K562 (cell line): ENCODE measurements around the gene TSPAN11. TPM values are rescaled to one million over a fixed set of nuclear protein-coding genes. Genes with fewer than 3 reads are reported as not detected.

Experiments
- ATAC-seq: fragments of 200-7000 bp; cut with Tn5 transposase; 3 replicates; pipeline ENCODE4 v1.9.1; 2020; ENCODE audit warnings: moderate library complexity
- BruUV-seq: library from RNA; stranded (reverse); fragments of 400-500 nt; replicated peaks from 2 replicates; lab custom pipeline; 2021; lab: Mats Ljungman, UMichigan
- CTCF ChIA-PET: fragments of 300-600 bp; formaldehyde crosslinking; extraction: SDS; loops from one replicate; lab custom pipeline; 2021; ENCODE audit warnings: low intra/inter-chr PET ratio; lab: Yijun Ruan, JAX
- POLR2A ChIA-PET: fragments of 300-600, 350-650 bp; sonication (Branson Sonifier 250); formaldehyde crosslinking; extraction: SDS; loops from one replicate; lab custom pipeline; 2021; ENCODE audit warnings: antibody characterized with exemption, inconsistent platforms; lab: Yijun Ruan, JAX
- DNase-seq, 4 experiments: peaks; one replicate each; pipeline versions ENCODE4 v3.0.0 to v3.0.0-alpha.2; 2011 to 2018; ENCODE audit warnings: low spot score in 3 of 4, mixed read lengths in 3 of 4; ENCODE audit errors: extremely low read depth in 1 of 4
- FAIRE-seq: peaks from 2 replicates; lab custom pipeline; 2011; peaks lifted over from hg19 to GRCh38; lab: Jason Lieb, UNC
- H2AFZ ChIP-seq: 2 replicates; pipeline ENCODE4 v1.6.0; 2011; ENCODE audit warnings: low read depth, low read length, control low read depth, inconsistent platforms
- H3K27ac ChIP-seq: fragments of 200-600 bp; 3 replicates; pipeline ENCODE4 v1.8.0; 2011; ENCODE audit warnings: low read depth, mild to moderate bottlenecking, control low read depth, inconsistent platforms, low read length, moderate library complexity, mixed read lengths; ENCODE audit errors: extremely low read depth
- H3K27me3 ChIP-seq, 2 experiments: fragments of 300-600 bp in 1 of 2; 2 replicates in 1 of 2; 3 replicates in 1 of 2; pipeline versions ENCODE4 v1.6.0 to v1.8.0; 2011; ENCODE audit warnings: inconsistent platforms in 2 of 2, low read length in 2 of 2, mild to moderate bottlenecking in 1 of 2, mixed read lengths in 1 of 2, moderate library complexity in 1 of 2; ENCODE audit not compliant: control insufficient read depth in 2 of 2, insufficient read depth in 2 of 2
- H3K36me3 ChIP-seq: fragments of 300-600 bp; 3 replicates; pipeline ENCODE4 v1.8.0; 2011; ENCODE audit warnings: mild to moderate bottlenecking, low read length, inconsistent platforms; ENCODE audit not compliant: control insufficient read depth, insufficient read depth
- H3K4me1 ChIP-seq, 2 experiments: fragments of 200-600 bp in 1 of 2; replicated peaks in 1 of 2; 2 replicates in 1 of 2; 3 replicates in 1 of 2; pipeline versions ENCODE4 v1.5.1 to v1.8.0; 2011; ENCODE audit warnings: inconsistent platforms in 2 of 2, low read length in 2 of 2, mild to moderate bottlenecking in 1 of 2, mixed read lengths in 1 of 2, moderate library complexity in 1 of 2; ENCODE audit not compliant: control insufficient read depth in 2 of 2, insufficient read depth in 2 of 2
- H3K4me2 ChIP-seq: 2 replicates; pipeline ENCODE4 v1.6.1; 2011; ENCODE audit warnings: low read length, control low read depth, inconsistent platforms, mixed read lengths; ENCODE audit not compliant: insufficient read depth
- H3K4me3 ChIP-seq: fragments of 200-600 bp; sonication (generic), shearing (Covaris generic); 2 replicates; pipeline ENCODE4 v1.5.1; 2016; ENCODE audit warnings: control low read depth, inconsistent platforms
- H3K79me2 ChIP-seq: fragments of 200-600 bp; 3 replicates; pipeline ENCODE4 v1.8.0; 2011; ENCODE audit warnings: low read length, inconsistent platforms; ENCODE audit not compliant: control insufficient read depth, insufficient read depth
- H3K9ac ChIP-seq, 2 experiments: 2 replicates each; pipeline versions ENCODE4 v1.6.0 to v1.6.1; 2011; ENCODE audit warnings: low read depth in 2 of 2, low read length in 2 of 2, control low read depth in 1 of 2, inconsistent platforms in 1 of 2, mild to moderate bottlenecking in 1 of 2, mixed read lengths in 1 of 2; ENCODE audit not compliant: insufficient read depth in 1 of 2
- H3K9me1 ChIP-seq: one replicate; pipeline ENCODE4 v1.6.0; 2011; ENCODE audit warnings: inconsistent platforms, mild to moderate bottlenecking, low read length, moderate library complexity; ENCODE audit not compliant: control insufficient read depth, insufficient read depth
- H3K9me3 ChIP-seq: replicated peaks from 2 replicates; pipeline ENCODE4 v1.5.1; 2011; ENCODE audit warnings: low read depth, low read length, inconsistent platforms; ENCODE audit not compliant: control insufficient read depth, insufficient read depth
- H4K20me1 ChIP-seq: replicated peaks from 2 replicates; pipeline ENCODE4 v1.6.1; 2011; ENCODE audit warnings: low read length, inconsistent platforms, mixed read lengths; ENCODE audit not compliant: control insufficient read depth, insufficient read depth
- CXXC5 ChIP-seq: fragments of 250-450 bp; sonication (Bioruptor Pico); IDR thresholded peaks from 2 replicates; pipeline ENCODE4 v1.8.0; 2022; ENCODE audit warnings: inconsistent platforms, mild to moderate bottlenecking, moderate library complexity
- ZNF407 ChIP-seq: fragments of 450-650 bp; IDR thresholded peaks from 2 replicates; pipeline ENCODE4 v1.6.1; 2016; ENCODE audit warnings: low read depth
- WGBS: fragments of 100-300 bp; shearing (Covaris generic); methylation state at CpG from one replicate; pipeline ENCODE4 v1.1.6; 2016; ENCODE audit warnings: low coverage, mixed read lengths; ENCODE audit not compliant: insufficient coverage; ENCODE audit errors: missing lambda C conversion rate; 5-methylcytosine and 5-hydroxymethylcytosine counted together
- in situ Hi-C: fragments of 300-500 bp; cut with MboI; formaldehyde crosslinking; loops from 4 replicates; pipeline ENCODE4 v1.15.0; 2018; ENCODE audit warnings: inconsistent platforms, mixed read lengths
- intact Hi-C: fragments of 100-400 bp; cut with micrococcal nuclease; formaldehyde crosslinking; loops from 2 replicates; pipeline ENCODE4 v1.14.2; 2022
- polyA plus RNA-seq, 8 experiments: library from polyadenylated mRNA; depleted of rRNA in 4 of 8; stranded (reverse) in 5 of 8; unstranded in 3 of 8; fragments of >200 nt; fragmentation: Nextera tagmentation in 2 of 8; fragmentation: Illumina TruSeq in 1 of 8; extraction: Ambion mirVana in 2 of 8; extraction: Trizol in 1 of 8; gene quantifications; 2 replicates each; pipeline versions ENCODE4 v1.2.1 to v1.2.3, GENCODE V29; 2011 to 2014; ENCODE audit warnings: inconsistent platforms in 1 of 8, missing spikeins in 1 of 8
- total RNA-seq, 7 experiments: library from RNA; depleted of rRNA in 6 of 7; stranded (reverse); fragments of >200 nt in 6 of 7; fragmentation: Illumina TruSeq in 2 of 7; extraction: Trizol in 2 of 7; gene quantifications; 2 replicates each; pipeline versions ENCODE4 v1.2.1 to v1.2.3, GENCODE V29; 2011 to 2021; ENCODE audit warnings: low replicate concordance in 1 of 7
- TF ChIP-seq, protein P1 (sequence below): fragments of 450-650 bp; formaldehyde crosslinking; IDR thresholded peaks from 2 replicates; pipeline ENCODE4 v1.4.0; 2020; ENCODE audit warnings: mild to moderate bottlenecking, mixed read lengths
- TF ChIP-seq, protein P2 (sequence below): sonication (generic); formaldehyde crosslinking; IDR thresholded peaks from 2 replicates; pipeline ENCODE4 v1.8.0; 2023; ENCODE audit warnings: mild to moderate bottlenecking, missing genetic modification reagents

TSPAN11 gene
- total and polyA plus RNA-seq, 9 of the 15 experiments (the other 6 are each of a cell fraction or from before 2014, with no cell fraction given) = not detected

DNA sequence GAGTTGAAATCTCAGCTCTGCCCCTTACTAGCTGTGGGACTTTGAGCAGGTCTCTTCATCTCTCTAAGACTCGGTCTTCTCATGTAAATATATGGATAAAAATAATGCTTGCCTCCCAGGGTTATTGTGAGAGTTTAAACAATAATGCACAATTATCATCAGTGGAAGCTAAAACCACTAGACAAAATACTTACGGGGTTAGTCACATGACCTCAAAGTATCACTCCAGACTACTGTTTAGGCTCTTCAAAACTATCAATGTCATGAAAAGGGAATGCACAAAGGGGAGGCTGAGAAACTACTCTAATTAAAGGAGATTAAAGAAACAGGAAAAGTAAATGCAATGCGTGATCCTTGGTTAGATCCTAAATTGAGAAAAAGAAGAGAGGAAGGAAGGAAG is 24.5 kb upstream of the TSPAN11 start:
- Histone ChIP-seq H3K4me3 (no peak overlapping the region), H4K20me1 (no peaks in the 10 kb centered on the region), H3K9me1 (no peaks in the 10 kb centered on the region), H3K36me3 (no peaks in the 10 kb centered on the region), H3K9me3 (no peaks in the 10 kb centered on the region), H3K4me2 (no peak overlapping the region), H3K79me2 (no peaks in the 10 kb centered on the region), H2AFZ (no peak overlapping the region), H3K27ac (no peak overlapping the region), H3K27me3 (no peaks in the 10 kb centered on the region; a peak in 1 of 5 replicates), H3K9ac (no peak overlapping the region), H3K4me1 (no peaks in the 10 kb centered on the region)
- CTCF ChIA-PET = no interaction called here
- POLR2A ChIA-PET = no interaction called here
- FAIRE-seq (no peak), DNase-seq (no peak), ATAC-seq (no peak)
- no TSS peak for BruUV-seq
- TF ChIP-seq CXXC5 = no peak
- TF ChIP-seq, protein P1, sequence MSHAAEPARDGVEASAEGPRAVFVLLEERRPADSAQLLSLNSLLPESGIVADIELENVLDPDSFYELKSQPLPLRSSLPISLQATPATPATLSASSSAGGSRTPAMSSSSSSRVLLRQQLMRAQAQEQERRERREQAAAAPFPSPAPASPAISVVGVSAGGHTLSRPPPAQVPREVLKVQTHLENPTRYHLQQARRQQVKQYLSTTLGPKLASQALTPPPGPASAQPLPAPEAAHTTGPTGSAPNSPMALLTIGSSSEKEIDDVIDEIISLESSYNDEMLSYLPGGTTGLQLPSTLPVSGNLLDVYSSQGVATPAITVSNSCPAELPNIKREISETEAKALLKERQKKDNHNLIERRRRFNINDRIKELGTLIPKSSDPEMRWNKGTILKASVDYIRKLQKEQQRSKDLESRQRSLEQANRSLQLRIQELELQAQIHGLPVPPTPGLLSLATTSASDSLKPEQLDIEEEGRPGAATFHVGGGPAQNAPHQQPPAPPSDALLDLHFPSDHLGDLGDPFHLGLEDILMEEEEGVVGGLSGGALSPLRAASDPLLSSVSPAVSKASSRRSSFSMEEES (CRISPR knock-in tag) = peak; percentile 56; the same call in 1 of the 2 replicates
- in situ Hi-C loops = no loop called here
- intact Hi-C loops = no loop called here
- 0% methylated on average over 3 of the region's 3 CpGs for WGBS

DNA sequence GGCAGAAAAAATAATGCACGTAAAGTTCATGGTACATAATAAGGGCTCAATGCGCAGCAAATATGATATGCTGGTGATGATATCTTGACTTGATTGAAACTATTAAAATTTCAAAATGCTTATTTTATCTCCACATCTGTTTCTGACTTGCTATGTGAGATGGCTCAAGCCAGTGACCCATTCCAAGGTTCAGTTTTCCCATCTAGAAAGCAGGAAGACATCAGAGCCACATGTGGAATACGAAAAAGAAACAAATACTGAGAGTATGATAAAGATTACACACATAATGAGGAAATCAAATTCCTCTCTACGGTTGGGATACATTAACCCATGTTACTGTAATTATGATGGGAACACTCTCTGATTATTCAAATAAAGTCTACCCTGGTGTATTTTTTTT is 24.0 kb upstream of the TSPAN11 start:
- ATAC-seq (no peak), FAIRE-seq (no peak), DNase-seq (no peak)
- no TSS peak for BruUV-seq
- Histone ChIP-seq H3K27ac (no peak overlapping the region), H3K4me2 (no peak overlapping the region), H2AFZ (no peak overlapping the region), H3K4me1 (no peaks in the 10 kb centered on the region), H3K36me3 (no peaks in the 10 kb centered on the region), H3K79me2 (no peaks in the 10 kb centered on the region), H3K9ac (no peak overlapping the region), H4K20me1 (no peaks in the 10 kb centered on the region), H3K4me3 (no peak overlapping the region), H3K9me3 (no peaks in the 10 kb centered on the region), H3K27me3 (no peaks in the 10 kb centered on the region; a peak in 1 of 5 replicates), H3K9me1 (no peaks in the 10 kb centered on the region)
- ChIA-PET CTCF (no interaction called here), POLR2A (no interaction called here)
- in situ Hi-C loops = no loop called here
- 0% methylated on average over 4 of the region's 4 CpGs for WGBS
- intact Hi-C loops = no loop called here
- TF ChIP-seq, protein P2, sequence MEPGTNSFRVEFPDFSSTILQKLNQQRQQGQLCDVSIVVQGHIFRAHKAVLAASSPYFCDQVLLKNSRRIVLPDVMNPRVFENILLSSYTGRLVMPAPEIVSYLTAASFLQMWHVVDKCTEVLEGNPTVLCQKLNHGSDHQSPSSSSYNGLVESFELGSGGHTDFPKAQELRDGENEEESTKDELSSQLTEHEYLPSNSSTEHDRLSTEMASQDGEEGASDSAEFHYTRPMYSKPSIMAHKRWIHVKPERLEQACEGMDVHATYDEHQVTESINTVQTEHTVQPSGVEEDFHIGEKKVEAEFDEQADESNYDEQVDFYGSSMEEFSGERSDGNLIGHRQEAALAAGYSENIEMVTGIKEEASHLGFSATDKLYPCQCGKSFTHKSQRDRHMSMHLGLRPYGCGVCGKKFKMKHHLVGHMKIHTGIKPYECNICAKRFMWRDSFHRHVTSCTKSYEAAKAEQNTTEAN (CRISPR knock-in tag) = no peak
- no peak for TF ChIP-seq ZNF407
